Measurements from ENCODE around the gene FAF1.

DNA sequence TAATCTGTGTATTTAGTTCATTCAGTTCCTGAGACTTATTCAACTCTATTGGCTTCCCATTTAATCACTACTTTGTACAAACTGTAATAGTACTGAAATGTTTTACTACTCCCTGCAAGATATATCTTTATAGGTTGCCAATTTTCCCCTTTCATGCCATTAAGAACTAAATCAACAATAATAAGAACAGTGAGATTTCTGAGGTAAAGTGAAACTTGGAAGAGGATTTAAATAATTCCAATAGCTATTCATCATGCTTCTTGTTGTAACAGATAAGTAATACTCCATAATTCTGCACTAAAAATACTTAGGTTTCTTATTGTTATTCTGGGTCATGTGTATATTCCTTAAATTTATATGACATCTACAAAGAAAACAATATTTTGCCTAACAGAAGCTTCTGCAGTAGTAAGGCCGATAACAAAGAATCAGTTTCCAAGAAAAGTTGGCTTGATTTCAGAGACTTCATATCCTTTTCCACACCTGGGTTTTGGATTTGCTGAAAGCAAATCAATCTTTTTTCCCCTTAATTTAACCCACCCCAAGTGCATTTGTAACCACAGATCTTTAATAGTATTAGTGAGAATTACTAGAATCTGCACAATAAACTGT lies 258.3 kb downstream of the FAF1 start:
- TF ChIP-seq, protein P1, sequence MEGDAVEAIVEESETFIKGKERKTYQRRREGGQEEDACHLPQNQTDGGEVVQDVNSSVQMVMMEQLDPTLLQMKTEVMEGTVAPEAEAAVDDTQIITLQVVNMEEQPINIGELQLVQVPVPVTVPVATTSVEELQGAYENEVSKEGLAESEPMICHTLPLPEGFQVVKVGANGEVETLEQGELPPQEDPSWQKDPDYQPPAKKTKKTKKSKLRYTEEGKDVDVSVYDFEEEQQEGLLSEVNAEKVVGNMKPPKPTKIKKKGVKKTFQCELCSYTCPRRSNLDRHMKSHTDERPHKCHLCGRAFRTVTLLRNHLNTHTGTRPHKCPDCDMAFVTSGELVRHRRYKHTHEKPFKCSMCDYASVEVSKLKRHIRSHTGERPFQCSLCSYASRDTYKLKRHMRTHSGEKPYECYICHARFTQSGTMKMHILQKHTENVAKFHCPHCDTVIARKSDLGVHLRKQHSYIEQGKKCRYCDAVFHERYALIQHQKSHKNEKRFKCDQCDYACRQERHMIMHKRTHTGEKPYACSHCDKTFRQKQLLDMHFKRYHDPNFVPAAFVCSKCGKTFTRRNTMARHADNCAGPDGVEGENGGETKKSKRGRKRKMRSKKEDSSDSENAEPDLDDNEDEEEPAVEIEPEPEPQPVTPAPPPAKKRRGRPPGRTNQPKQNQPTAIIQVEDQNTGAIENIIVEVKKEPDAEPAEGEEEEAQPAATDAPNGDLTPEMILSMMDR (IDR thresholded peaks at IDR 0.05; ENCODE audit: low read depth, low read length): no peak
- TF ChIP-seq EZH2phosphoT487 (IDR thresholded peaks at IDR 0.05; ENCODE audit: low read depth): no peak

Data from OCI-LY3 (cell line).